Right renal cortex interstitium (tissue), 3 donors: ENCODE measurements around the gene ZNF511. TPM values are rescaled to one million over a fixed set of nuclear protein-coding genes. Genes with fewer than 3 reads are reported as not detected.

ENCODE experiments used
- DNase-seq, 3 donors: peaks; one replicate each; pipeline ENCODE4 v3.0.0-alpha.2; 2013; ENCODE audit warnings: low read depth in 3 of 3, low spot score in 2 of 3
- polyA plus RNA-seq, 3 donors: library from polyadenylated mRNA; unstranded; fragments of 120-200 nt; gene quantifications; one replicate each; pipeline ENCODE4 v1.2.1, GENCODE V29; 2013; ENCODE audit not compliant: insufficient read length in 3 of 3

Gene ZNF511
- polyA plus RNA-seq, 3 donors: 33.1 to 42.2 (median 34.2) TPM

DNA sequence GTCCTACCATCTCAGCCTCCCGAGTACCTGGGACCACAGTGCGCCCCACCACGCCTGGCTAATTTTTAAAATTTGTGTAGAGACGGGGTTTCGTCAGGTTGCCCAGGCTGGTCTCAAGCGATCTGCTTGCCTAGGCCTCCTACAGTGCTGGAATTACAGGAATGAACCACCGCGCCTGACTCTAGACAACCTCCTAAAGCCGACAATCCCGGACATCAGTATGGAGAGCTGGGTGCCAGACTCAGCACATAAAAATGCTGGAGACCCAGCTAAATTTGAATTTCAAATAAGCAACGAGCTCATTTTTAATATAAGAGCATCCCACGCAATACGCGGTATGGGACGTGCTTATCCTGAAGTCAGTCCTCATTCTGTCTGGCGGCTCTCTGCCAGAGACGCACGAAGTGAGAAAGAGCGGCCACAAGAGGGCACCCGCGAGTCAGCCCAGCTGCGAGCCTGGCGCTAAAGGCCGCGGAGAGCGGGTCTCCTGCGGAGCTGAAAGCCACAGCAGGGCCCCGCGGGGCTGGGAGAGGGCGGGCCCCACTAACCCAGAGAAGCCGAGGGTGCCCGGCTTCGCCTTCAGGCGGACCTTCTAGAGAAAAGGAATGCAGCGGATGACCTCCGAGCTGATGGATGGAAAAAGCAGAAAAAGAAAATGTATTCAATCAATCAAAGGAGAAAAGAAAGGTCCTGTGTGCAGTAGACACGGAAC, 20.9 kb downstream of the ZNF511 start:
- peak in 2 of 3 donors; percentile 69 to 70 for DNase-seq

DNA sequence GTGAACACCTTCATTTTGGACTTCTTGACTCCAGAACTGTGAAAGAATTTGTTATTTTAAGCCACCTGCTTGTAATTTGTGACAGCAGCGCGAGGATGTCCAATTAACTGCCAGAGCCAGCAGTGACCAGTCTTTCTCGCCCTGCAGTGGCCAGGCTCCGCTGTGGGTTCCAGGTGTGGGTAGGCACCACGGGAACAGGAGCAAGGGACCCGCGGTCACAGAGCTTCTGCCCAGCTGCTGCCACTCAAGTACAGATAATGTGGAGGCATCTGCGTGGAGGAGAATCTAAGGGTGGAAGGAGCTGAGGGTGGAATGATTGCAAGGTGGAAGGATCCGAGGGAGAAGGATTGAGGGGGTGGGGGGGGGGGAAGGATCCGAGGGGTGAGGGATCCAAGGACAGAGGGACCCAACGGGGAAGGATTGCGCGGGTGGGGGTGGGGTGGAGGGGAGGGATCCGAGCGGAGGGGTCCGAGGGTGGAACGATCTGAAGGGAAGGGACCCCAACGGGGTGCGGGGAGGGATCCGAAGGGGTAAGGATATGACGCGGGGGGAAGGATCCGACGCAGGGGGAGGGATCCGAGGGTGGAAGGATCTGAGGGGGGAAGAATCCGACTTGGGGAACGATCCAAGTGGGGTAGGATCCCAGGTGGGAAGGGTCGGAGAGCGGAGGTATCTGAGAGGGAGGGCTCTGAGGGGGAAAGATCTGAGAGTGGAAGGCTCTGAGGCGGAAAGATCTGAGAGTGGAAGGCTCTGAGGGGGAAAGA, 24.4 kb downstream of the ZNF511 start:
- no peak for DNase-seq

DNA sequence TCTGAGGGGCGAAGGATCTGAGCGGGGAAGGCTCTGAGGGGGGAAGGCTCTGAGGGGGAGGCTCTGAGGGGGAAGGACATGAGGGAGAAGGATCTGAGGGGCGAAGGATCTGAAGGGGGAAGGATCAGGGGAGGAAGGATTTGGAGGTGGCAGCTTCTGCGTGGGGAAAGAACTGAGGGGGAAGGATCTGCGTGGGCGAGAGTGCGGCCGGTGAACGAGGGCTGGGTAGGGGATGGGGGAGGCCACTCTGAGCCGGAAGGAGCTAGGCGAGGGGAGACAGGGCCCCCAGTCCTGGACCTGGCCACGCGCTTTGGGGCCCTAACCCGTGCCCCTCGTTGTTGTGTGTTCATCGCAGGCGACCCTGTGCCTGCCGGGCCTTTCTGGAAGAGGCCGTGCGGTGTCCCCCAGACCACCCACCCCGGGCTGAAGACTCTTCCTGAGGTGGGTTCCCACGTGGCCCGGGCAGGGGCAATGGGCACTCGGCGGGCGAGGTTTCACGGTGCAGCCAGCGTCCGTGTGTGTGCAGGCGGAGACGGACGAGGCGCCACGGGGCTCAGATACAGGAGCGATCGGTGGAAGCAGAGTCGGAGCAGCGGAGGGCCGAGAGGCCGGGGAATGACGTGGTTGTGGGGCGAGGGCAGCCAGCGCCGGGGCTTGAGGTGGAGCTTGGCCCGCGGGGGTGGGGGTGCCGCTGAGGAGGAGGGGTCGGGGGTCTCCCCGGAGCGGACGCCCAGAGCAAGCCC, 26.0 kb downstream of the ZNF511 start:
- DNase-seq: no peak

DNA sequence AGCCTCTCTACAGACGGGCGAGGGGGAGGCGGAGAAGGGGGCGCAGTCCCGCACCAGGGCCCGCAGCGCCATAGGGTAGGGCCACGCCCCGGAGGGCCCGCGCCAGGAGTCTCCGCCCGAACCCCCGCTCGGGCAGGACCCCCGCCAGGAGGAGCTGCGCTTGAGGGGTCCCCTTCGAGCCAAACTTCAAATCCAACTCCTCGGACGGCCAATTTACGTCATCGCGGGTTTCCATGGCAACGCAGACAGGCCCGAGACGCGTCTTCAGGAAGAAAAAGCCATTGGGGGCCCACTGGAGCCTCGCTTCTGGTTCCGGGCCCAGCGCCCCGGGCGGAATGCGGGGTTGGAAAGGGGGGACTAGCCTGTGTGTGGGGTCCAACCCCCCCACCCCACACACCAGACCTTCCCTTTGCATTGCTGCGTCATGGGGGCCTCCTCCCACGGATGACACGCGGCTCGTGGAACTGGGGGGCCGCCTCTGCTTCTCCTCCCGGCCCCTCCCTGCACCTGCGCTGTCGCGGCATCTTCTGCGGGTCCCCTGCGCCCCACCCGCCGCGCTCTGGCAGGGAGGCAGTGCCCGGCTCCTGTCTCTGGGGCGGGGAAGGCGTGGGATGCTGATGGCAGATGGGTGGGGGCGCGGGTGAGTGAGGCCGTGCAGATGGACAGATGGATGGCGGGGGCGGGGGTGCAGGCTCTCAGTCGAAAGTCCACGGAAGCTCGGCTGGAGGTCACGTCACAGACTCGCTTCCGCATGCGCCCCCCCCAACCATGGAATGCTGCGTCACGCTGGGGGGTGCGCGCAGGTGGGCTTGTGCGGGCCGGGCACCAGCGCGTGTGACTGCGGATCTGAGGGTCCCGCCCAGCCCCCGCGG, 26.8 kb downstream of the ZNF511 start:
- no peak for DNase-seq

DNA sequence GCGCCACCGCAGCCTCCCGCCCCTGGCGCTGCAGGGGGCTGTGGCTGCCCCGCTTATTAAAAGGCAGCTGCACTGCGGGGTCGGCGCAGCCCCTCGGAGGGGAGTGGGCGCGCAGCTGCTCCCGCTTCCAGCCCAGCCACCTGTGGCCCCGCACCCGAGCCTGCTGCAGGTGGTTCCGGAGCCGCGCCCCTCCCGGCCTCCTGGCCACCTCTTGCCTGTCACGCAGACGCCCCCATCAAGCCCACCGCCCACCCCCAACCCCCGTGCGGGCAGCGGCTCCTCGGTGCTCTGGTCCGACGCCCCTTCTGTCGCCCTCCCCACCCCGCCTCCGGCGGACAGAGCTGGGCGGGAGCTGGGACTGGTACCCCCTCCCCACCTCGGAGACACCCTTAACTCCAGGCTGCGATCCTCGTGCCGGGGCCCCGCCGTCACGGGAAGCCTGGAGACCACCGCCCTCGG, 27.4 kb downstream of the ZNF511 start:
- DNase-seq: no peak

DNA sequence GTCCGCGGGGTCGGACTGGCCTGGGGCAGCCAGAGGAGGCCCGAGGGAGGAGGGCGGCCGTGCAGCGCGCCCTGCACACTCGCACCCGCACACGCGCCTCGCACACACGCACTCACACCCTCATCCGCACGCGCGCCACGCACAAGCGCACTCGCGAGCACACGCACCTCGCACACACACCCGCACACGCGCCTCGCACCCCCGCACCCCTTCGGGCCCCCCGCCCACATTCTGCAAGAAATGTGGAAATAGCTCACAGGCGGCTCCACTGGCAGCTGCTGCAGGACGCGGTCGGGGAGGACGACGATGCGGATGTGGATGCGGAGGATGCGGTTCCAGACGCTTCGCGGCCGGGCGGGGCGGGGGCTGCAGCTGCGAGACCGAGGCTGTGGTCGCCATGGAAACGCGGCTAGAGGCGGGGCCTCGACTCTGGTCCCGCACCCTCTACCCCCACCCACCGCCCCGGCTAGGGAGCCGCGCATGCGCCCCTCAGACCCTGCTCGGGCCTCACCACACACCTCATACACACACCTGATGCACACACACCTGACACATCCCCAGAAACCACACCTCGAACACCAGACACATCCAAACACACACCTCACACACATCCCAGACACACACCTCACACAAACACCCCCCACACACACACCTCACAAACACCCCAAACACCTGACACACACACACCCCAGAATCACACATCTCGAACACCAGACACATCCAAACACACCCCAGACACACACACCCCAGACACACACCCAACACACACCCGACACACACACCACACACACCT, 28.1 kb downstream of the ZNF511 start, which contains the start of gene CALY:
Gene CALY, minus strand, starts transcription at position 320 of the 793 bp plus-strand sequence. CDS start 7,907 bp downstream, outside the sequence.
- DNase-seq: no peak

DNA sequence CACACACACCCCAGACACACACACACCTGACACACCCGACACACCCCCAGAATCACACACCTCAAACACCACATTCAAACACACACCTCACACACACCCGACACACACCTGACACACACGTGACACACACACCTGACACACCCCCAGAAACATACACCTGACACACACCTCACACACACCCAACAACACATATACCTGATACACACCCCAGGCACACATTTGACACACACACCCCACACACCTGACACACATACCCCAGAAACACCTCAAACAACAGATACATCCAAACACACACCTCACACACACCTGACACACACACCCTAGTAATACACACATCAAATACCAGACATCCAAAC, 28.6 kb downstream of the ZNF511 start:
- DNase-seq: no peak

DNA sequence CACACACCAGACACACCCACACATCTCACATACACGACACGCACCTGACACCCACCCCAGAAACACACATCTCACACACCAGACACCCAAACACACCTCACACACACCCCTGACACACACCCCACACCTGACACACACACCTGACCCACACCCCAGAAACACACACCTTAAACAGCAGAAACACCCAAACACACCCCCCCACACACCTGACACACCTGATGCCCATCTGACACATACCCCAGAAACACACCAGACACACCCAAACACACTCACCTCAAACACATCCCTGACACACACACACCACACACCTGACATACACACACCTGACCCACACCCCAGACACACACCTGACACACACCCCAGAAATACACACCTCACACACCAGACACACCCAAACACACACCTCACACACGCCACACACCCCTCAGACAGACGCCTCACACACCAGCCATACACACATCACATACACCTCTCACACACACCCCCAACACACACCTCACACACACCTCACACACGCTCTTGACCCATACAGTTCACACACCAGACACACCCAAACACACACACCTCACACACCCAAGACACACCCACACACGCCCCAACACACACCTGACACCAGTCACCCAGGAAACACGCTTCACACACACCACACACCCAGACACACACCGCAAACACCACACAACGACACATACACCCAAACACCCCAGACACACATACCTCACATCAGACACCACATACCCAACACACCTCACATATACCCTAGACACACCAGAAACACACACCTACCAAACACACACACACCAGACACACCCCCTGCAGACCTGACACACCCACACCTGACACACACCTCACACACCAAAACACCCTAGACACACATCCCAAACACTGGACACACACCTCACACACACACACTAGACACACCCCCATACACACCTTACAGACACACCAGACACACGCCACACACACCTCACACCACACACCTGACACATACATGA, 29.7 kb downstream of the ZNF511 start:
- DNase-seq: no peak

DNA sequence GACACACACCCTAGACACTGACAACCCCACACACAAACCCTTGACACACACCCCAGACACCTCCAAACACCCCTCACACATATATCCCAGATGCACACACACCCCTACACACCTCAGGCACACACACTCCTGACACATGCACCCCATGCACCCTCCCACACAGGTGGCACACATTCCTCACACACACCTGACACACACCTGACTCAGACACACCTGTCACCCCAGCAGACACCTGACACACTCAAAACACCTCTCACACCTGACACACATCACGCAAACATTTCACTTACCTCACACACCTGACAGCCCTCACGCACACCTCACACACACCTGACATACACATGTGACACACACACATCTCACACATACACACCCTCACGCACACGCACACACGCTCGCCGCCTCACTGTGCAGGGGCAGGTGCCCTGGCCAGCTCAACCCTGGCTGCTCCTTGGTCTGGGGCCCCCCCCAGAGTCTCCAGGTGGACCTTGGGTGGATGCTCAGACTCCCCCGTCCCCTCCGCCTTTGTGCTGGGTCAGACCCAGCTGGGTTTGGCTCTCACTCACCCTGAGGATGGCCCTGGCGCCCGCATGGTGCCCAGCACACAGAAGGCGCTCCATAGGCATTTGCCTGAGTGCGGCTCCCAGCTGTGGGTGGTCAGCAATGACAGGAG, 31.1 kb downstream of the ZNF511 start:
- no peak for DNase-seq

DNA sequence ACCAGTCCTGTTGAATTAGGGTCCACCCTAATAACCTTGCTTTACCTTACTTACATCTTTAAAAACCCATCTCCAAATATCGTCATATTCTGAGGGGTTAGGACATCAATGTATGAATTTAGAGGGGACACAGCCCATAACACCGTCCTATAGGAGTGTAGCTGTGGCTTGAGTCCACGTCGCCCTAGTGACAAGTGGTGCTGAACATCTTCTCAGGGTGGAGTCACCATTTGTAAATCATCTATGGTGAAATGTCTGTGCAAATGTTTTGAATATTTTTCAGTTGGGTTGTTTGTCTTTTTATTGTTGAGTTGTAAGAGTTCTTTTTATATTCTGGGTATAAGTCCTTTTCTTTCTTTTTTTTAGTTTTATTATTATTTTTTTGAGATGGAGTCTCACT, 33.3 kb downstream of the ZNF511 start:
- DNase-seq: no peak

DNA sequence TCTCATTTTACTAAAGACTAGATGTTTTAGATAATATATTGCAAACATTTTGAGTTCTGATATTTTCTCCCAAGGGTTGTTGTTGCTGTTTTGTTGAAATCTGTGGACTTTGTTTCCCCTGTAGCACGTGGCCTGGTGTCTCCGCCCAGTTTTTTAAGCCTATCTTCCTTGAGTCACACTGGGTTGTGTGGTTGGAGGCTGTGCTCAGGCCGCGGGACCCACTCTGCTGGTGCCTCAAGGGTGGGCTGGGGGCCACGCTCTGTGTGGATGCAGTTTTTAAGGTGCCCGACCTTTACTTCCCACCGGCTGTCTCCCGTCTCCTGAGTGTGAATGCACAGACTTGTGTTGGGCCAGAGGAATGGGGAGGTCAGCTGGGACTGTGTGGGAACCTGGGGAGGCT, 34.2 kb downstream of the ZNF511 start:
- DNase-seq: no peak

DNA sequence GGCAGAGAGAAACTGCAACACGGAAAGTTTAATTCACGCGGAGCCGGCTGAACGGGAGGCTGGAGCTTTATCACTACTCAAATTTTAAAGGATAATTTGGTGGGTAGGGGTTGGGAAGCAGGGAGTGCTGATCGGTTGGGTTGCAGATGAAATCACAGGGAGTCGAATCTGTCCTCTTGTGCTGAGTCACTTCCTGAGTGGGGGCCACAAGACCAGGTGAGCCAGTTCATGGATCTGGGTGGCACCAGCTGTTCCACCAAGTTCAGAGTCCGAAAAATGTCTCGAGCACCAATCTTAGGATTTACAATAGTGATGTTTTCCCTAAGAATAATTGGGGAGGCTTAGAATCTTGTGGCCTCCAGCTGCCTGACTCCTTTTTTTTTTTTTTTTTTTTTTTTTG, 34.8 kb downstream of the ZNF511 start:
- no peak for DNase-seq

DNA sequence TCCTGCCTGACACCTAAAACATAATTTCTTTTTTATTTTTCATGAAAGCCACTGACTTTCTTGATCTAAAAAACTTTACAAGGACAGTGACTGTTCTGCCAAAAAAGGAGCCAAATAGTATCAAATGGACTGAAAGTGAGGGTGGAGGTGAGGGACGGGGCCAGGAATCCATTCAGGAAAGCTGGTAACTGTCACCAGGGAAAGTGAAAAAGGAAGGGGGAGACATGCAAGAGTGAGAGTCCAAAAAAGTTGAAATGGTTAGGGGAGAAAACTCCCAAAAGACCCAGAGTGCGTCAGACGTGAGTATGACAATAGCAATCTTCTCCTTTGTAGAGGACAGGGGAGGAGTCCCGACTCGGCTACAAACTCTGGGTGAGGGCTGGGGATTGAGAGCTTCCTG, 35.5 kb downstream of the ZNF511 start:
- DNase-seq: no peak

DNA sequence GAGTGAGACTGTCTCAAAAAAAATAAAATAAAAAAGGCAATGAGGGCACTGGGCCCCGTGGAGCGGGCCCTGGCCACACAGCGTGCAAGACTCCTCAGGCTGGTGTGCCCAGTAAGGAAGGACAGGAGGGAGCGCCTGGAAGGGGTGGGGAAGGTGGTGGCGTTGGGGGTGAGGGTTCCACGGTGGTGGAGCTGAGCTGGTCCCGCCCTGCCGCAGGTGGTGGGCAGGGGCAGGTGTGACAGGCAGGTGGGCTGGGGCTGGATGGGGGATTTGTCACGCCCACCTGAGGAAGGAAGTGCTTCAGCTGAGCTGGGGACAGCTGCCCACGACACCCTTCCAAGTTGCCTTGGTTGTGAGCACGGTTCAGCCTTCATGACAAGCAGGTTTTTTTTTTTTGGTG, 37.7 kb downstream of the ZNF511 start:
- DNase-seq: no peak

DNA sequence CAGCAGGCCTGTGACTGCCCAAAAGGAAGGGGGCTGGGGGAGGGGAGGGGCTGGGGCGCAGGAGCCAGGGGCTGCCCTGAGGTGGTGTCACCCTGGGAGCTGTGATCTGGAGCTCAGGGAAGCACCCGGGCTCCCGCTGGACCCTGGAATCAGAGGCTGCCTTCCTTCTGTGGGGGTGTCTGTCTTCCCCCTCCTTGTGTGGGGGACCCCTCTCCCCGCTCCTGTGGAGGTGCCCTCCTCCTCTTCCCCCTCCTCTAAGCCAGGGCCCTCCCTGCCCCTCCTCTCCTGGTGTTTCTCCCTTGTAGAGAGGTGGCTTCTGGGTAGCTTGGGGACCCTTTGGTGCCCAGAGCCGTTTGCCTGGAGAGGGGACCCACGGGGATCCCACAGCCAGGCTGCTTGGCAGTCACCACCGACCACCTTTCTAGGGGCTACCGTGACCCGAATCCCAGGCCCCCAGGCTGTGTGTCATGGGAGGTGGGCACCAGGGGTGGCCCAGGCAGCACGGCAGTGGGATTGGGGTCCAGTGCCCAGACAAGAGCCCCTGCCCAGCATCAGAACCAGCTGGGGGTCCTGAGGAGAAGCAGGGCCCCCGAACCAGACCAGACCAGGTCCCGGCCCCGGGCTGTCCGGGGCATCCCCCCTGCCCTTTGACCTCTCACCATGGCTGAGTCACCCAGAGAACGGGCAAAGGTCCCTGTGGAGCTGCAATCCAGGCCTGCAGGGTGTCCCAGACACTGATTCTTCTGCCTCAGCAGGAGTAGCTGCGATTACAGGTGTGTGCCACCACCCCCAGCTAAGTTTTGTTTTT, 39.2 kb downstream of the ZNF511 start:
- no peak for DNase-seq

DNA sequence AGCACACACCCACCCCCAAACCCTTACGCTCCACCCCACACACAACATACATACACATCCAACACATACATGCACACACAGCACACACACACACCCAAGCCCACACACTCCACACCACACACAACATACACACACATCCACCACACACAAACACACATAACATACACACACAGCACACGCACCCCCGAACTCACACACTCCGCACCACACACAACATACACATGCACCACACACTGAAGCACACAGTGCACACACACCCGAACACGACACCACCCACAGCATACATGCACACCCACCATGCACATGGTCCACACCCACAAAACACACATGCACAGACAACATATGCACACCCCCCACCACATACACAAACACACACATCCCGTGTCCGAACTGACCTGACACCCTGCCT, 40.5 kb downstream of the ZNF511 start:
- no peak for DNase-seq

DNA sequence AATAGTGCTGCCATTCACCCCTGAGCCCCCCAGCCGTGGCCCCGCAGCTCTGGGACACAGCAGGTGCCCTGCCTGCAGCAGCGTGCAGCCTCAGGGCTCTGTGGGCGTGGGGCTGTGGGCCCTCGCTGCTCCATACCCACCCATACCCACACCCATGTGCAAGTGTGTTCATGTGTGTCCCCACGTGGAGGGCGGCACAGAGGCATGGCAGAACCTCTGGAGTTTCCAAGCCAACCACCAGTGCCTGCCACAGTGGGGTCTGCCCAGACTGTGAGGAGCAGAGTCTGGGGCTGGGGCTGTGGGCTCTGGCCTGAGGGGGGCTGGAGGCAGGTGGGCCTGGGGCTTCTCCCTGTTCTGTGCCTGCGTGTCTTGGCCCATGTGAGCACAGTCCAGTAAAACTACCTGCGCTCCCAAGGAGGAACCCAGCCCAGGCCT, 40.9 kb downstream of the ZNF511 start:
- no peak for DNase-seq
